T-helper 17 cell (primary cell): ENCODE data around the gene CASKIN2. TPM values are rescaled to one million over a fixed set of nuclear protein-coding genes. Genes with fewer than 3 reads are reported as not detected.

ENCODE experiments used
- ATAC-seq: fragments of 150-1000 bp; cut with Tn5 transposase; 2 replicates; pipeline ENCODE4 v1.10.0; 2021; ENCODE audit warnings: mild to moderate bottlenecking, moderate library complexity
- DNase-seq, 3 donors: peaks; one replicate each; pipeline versions ENCODE4 v3.0.0 to v3.0.0-alpha.2; 2020 to 2021
- H3K9me3 ChIP-seq: one replicate; pipeline ENCODE4 v1.7.0; 2013; ENCODE audit warnings: low read length, mild to moderate bottlenecking; ENCODE audit not compliant: control insufficient read depth, poor library complexity, severe bottlenecking
- H3K27ac Mint-ChIP-seq: one replicate; pipeline ENCODE4 v1.8.0; 2022; ENCODE audit warnings: mild to moderate bottlenecking, moderate library complexity, mixed read lengths
- H3K27me3 Mint-ChIP-seq: one replicate; pipeline ENCODE4 v1.8.0; 2022; ENCODE audit warnings: mixed read lengths
- H3K36me3 Mint-ChIP-seq: one replicate; pipeline ENCODE4 v1.8.0; 2022; ENCODE audit warnings: low read depth, mixed read lengths
- H3K4me1 Mint-ChIP-seq: one replicate; pipeline ENCODE4 v1.8.0; 2022; ENCODE audit warnings: mild to moderate bottlenecking, mixed read lengths
- H3K4me3 Mint-ChIP-seq: one replicate; pipeline ENCODE4 v1.8.0; 2022; ENCODE audit warnings: mild to moderate bottlenecking, moderate library complexity, mixed read lengths
- total RNA-seq, 4 donors: library from RNA in 2 of 4; stranded (reverse) in 2 of 4; gene quantifications; one replicate each; pipeline ENCODE4 v1.2.3 and lab custom pipeline; 2022 to 2026

The CASKIN2 gene
- total RNA-seq, 2 donors from 2014 or later, result 0.08 to 0.40 TPM

- DNase-seq (no peak), ATAC-seq (no peak)
- Mint-ChIP-seq H3K27ac (no peak overlapping the region), H3K36me3 (no peaks in the 10 kb centered on the region), H3K4me3 (no peak overlapping the region), H3K27me3 (no peaks in the 10 kb centered on the region), H3K4me1 (peaks cover 12% of the 10 kb centered on the region)
- no peaks in the 10 kb centered on the region for H3K9me3 ChIP-seq
Measured at GRCh38 chr17:75491680-75492079, 23.7 kb downstream of the CASKIN2 start.

- H3K36me3 Mint-ChIP-seq, result no peaks in the 10 kb centered on the region
Measured at GRCh38 chr17:75490953-75491649, 24.2 kb downstream of the CASKIN2 start.

DNA sequence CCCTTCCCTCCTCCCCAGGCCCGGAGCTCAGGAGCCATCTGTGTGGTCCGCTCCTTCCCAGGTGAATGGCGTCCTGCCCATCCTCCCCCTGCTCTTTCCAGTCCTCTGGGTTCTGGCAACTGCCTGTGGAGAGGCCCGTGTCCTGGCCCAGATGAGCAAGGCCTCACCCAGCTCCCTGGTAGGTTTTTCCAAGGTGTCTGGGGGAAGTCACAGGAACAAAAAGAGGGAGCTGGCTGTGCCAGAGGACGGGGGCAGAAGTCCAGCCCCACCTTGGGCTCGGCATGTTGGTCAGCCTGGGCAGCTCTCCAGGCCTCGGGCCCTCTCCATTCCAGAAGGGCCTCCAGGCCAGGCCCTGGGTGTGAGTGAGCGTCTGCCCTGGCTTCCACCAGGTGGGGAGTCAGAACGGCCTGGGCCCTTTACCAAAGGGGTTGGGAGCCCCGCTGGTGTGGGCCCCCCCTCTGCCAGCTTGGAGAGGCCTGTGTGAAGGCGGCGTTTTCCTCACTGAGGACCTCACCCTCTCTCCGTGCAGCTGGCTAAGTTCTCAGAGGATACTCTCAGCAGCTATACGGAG is 25.1 kb downstream of the CASKIN2 start:
- peaks cover 13% of the 10 kb centered on the region for H3K4me1 Mint-ChIP-seq
- no peak for DNase-seq
- H3K9me3 ChIP-seq, result no peaks in the 10 kb centered on the region
- no peak overlapping the region for H3K4me3 Mint-ChIP-seq
- ATAC-seq, result no peak
- no peak overlapping the region for H3K27ac Mint-ChIP-seq
- no peaks in the 10 kb centered on the region for H3K27me3 Mint-ChIP-seq
- no peaks in the 10 kb centered on the region for H3K36me3 Mint-ChIP-seq

More at GRCh38 chr17:75490953-75491649, 24.2 kb downstream of the CASKIN2 start:
- no peak overlapping the region for H3K4me3 Mint-ChIP-seq
- H3K4me1 Mint-ChIP-seq, result peaks cover 13% of the 10 kb centered on the region
- ATAC-seq (no peak), DNase-seq (no peak)
- H3K9me3 ChIP-seq, result no peaks in the 10 kb centered on the region
- H3K27ac Mint-ChIP-seq, result no peak overlapping the region
- H3K27me3 Mint-ChIP-seq, result no peaks in the 10 kb centered on the region

DNA sequence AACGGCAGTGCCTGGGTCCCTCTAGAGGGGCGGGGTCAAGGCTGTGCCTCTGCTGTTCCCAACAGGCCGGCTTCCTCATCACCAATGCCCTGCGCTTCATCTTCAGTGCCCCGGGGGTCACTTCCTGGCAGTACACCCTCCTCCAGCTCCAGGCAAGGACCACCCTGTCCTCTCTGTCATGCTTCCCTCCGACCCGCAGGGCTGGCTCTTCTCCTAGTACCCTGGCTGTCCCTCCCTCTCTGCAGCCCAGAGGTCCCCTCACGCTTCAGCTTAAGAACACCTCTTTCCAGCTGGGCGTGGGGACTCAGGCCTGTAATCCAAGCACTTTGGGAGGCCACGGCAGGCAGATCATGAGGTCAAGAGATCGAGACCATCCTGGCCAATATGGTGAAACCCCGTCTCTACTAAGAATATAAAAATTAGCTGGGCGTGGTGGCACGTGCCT is 25.8 kb downstream of the CASKIN2 start:
- no peaks in the 10 kb centered on the region for H3K27me3 Mint-ChIP-seq
- peaks cover 16% of the 10 kb centered on the region for H3K4me1 Mint-ChIP-seq
- no peak for DNase-seq
- ATAC-seq, result no peak
- H3K4me3 Mint-ChIP-seq, result no peak overlapping the region
- peaks cover 2% of the 10 kb centered on the region for H3K36me3 Mint-ChIP-seq
- H3K27ac Mint-ChIP-seq, result no peak overlapping the region
- no peaks in the 10 kb centered on the region for H3K9me3 ChIP-seq

DNA sequence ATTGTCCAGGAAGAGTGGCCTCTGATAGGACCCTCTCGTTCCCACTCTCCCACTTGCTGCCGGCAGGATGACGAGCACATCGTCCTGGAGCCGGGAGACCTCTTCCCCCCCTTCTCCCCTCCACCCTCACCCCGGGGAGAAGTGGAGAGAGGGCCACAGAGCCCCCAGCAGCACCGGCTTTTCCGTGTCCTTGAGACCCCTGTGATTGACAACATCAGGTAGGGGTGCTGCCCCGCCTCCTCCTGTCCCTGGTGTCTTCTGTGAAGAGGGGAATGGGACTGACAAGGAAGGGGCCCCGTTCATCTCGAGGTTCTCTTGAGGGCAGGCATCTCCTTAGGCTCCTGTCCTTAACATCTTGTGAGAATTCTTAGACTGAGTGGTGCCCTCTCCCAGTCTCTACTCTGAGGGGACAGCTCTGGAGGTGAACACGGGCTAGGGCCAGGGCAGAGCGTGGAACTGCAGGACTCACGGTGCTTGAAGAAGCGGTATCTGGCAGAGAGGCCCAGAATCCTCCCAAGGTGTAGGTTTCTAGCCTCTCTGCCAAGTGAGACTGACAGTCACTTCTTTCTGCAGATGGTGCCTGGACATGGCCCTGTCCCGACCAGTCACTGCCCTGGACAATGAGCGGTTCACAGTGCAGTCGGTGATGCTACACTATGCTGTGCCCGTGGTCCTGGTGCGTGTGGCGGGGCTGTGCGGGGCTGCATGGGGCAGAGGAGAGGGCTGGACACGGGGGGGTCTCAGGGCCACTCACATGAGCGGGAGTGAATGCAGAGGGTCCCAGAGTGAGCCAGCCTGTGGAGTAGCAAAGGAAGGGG is 26.4 kb downstream of the CASKIN2 start:
- Mint-ChIP-seq H3K27ac (peak overlapping the region; percentile 86), H3K4me1 (peaks cover 16% of the 10 kb centered on the region), H3K4me3 (no peak overlapping the region), H3K36me3 (peaks cover 2% of the 10 kb centered on the region), H3K27me3 (no peaks in the 10 kb centered on the region)
- DNase-seq (no peak), ATAC-seq (no peak)
- no peaks in the 10 kb centered on the region for H3K9me3 ChIP-seq

DNA sequence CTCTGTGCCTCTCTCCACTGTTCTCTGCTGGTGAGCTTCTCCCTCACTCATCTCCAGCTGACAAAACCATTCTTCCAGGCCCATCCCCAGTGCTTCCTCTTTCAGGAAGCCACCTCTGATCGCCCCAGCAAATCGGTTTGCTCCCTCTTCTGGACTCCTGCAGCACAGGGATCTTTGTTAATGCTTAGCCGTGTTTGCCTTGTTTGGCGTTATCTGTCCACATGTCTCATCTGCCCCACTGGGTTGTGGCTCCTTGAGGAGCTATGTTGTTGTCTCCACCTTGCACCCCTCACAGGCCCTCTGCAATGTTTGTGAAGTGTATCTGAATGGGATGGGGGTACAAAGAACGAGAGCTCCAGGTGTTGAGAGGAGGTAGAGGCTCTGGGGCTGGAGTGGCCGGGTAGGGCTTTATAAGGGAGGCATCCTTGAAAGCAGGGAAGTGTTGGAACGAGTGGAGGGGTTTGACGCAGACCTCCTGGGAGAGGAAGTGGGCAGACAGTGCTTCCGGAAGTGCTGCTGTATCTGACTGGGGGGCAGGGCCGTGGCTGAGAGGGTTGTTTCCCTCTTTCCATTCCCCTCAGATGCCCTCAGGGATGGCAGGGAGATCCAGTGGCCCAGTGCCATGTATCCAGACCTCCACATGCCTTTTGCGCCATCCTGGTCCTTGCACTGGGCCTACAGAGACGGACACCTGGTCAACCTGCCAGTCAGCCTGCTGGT is 27.8 kb downstream of the CASKIN2 start:
- Mint-ChIP-seq H3K27me3 (no peaks in the 10 kb centered on the region), H3K27ac (peak overlapping the region; percentile 86), H3K36me3 (peaks cover 2% of the 10 kb centered on the region), H3K4me3 (peak overlapping the region; percentile 78), H3K4me1 (peaks cover 18% of the 10 kb centered on the region)
- no peak for DNase-seq
- peak; percentile 82 for ATAC-seq
- H3K9me3 ChIP-seq, result no peaks in the 10 kb centered on the region

DNA sequence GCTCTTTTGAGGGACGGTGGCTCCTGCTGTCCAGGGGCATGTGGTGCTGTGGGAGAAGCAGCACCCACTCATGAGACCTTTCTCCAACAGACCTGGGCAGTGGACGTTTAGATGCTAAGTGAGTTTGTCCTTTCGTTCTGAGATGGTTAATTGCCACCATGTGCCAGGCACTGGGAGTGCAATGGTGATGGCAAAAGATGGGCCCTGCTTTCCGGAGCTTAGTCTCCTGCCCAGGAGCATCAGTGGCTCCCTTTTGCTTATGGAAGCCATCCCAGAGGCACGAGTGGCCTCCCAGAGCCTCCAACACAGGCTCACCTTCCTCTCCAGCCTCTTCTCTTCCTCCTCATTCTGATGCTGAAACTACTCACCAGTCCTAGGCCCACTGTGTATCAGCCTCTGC is 28.4 kb downstream of the CASKIN2 start:
- peak overlapping the region; percentile 86 for H3K27ac Mint-ChIP-seq
- H3K9me3 ChIP-seq, result no peaks in the 10 kb centered on the region
- peaks cover 2% of the 10 kb centered on the region for H3K36me3 Mint-ChIP-seq
- peak overlapping the region; percentile 78 for H3K4me3 Mint-ChIP-seq
- DNase-seq (no peak), ATAC-seq (no peak)
- H3K4me1 Mint-ChIP-seq, result peaks cover 18% of the 10 kb centered on the region
- no peaks in the 10 kb centered on the region for H3K27me3 Mint-ChIP-seq

DNA sequence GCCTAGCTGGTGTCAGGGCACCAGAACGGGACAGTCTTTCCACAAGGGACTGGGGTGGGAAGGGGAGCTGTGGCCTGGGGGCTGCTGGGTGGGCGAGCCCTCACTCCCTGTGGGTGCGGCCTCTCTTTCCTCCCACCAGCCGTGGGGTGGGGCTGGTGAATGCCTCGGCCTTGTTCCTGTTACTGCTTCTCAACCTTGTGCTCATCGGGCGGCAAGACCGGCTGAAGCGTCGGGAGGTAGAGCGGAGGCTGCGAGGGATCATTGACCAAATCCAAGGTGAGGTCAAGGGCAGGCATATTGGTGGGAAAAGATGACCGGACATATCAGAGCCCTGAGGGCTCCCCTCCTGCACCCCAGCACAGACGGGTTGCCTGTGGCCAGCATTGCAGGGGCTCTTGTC is 29.2 kb downstream of the CASKIN2 start:
- peaks cover 18% of the 10 kb centered on the region for H3K4me1 Mint-ChIP-seq
- no peak for DNase-seq
- no peaks in the 10 kb centered on the region for H3K27me3 Mint-ChIP-seq
- ATAC-seq, result no peak
- no peaks in the 10 kb centered on the region for H3K9me3 ChIP-seq
- H3K4me3 Mint-ChIP-seq, result peak overlapping the region; percentile 78
- H3K27ac Mint-ChIP-seq, result peak overlapping the region; percentile 86
- H3K36me3 Mint-ChIP-seq, result peaks cover 2% of the 10 kb centered on the region

DNA sequence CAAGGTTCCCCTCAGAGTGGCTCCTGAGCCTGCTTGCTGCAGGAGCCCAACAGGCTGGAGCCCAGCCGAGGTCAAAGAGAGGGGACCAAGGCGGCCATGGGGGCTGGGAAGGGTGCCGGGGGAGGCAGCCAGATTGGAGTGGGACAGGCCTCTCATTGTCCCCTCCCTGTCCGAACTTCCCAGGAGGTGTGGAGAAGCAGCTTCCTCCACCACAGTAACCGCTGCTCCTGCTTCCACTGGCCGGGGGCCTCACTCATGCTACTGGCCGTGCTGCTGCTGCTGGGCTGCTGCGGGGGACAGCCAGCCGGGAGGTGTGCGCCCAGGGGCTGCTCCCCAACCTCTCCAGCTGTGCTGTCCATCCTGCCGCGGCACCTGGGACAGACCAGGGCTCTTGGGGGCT is 29.6 kb downstream of the CASKIN2 start:
- H3K4me3 Mint-ChIP-seq, result no peak overlapping the region
- H3K36me3 Mint-ChIP-seq, result peaks cover 2% of the 10 kb centered on the region
- ATAC-seq, result no peak
- DNase-seq, result no peak
- H3K27me3 Mint-ChIP-seq, result no peaks in the 10 kb centered on the region
- no peak overlapping the region for H3K27ac Mint-ChIP-seq
- H3K4me1 Mint-ChIP-seq, result peaks cover 21% of the 10 kb centered on the region
- H3K9me3 ChIP-seq, result no peaks in the 10 kb centered on the region

DNA sequence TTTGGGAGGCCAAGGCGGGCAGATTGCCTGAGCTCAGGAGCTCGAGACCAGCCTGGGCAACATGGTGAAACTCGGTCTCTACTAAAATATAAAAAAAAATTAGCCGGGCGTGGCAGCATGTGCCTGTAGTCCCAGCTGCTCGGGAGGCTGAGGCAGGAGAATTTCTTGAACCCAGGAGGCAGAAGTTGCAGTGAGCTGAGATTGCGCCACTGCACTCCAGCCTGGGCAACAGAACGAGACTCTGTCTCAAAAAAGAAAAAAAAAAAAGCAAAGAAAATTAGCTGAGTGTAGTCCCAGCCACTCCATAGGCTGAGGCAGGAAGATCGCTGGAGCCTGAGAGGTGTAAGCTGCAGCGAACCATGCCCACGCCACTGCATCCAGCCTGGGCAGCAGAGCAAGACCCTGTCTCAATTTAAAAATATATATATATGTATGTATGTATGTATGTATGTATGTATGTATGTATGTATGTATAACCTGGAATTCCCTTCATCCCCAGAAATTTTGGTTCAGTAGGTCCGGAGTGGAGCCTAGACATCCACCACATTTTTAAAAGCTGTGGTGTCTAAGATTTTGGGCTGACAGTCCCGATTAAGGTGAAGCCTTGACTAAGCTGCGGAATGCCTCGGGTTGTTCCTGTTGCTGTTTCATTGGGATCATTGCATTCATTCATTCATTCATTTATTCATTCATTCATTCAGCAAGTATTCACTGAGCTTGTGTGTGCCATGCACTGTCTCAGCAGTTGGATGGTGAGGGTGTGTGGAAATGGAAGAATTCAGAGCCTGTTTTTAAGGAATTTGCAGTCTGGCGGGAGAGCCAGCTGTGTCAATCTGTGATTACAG is 33.0 kb downstream of the CASKIN2 start:
- no peaks in the 10 kb centered on the region for H3K9me3 ChIP-seq
- Mint-ChIP-seq H3K4me3 (no peak overlapping the region), H3K36me3 (peaks cover 2% of the 10 kb centered on the region), H3K4me1 (peaks cover 17% of the 10 kb centered on the region), H3K27me3 (no peaks in the 10 kb centered on the region), H3K27ac (peak overlapping the region; percentile 85)
- DNase-seq (no peak), ATAC-seq (no peak)

DNA sequence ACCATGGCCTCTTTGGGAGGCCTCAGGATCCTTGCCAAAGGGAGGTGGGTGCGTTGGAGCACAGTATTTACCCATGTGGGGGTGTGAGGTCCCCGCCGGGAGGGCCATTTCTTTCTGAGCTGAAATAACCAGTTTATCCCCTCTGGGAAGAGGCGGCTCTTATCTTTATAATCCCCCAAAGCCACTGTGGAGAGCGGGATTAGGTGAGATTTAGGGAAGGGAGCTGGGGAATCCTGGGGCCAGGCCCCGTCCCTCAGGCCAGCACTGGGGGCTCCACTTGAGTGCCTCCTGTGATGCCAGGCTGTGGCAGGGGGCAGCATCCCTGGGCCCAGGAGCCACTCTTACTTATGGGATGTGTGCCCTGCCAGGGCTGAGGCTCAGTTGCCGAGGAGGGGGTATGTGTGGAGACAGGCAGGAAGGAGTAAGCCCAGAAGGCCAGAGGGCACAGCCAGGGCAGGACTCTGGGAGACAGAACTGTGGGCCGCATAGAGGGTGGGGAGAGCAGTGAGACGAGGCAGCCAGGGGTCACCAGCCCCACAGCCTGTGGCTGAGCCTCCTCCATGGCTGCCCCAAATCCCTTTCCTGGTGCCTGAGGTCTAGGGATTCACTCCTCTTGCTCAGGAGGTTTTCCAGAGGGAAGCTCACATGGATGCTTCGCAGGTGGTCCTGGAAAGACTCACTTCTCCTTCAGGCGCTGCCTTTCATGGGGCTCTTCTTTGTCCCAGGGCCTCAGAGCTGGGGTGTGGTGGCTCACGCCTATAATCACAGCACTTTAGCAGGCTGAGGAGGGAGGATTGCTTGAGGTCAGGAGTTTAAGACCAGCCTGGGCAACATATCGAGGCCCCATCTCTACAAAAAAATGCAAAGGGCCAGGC is 33.9 kb downstream of the CASKIN2 start:
- H3K36me3 Mint-ChIP-seq, result peaks cover 2% of the 10 kb centered on the region
- H3K27me3 Mint-ChIP-seq, result no peaks in the 10 kb centered on the region
- H3K9me3 ChIP-seq, result no peaks in the 10 kb centered on the region
- peaks cover 11% of the 10 kb centered on the region for H3K4me1 Mint-ChIP-seq
- no peak for DNase-seq
- H3K4me3 Mint-ChIP-seq, result no peak overlapping the region
- ATAC-seq, result no peak
- H3K27ac Mint-ChIP-seq, result peak overlapping the region; percentile 9

GRCh38 chr17:75480281-75480680 is 35.1 kb downstream of the CASKIN2 start:
- Mint-ChIP-seq H3K4me1 (peaks cover 16% of the 10 kb centered on the region), H3K27ac (no peak overlapping the region), H3K36me3 (peaks cover 2% of the 10 kb centered on the region), H3K27me3 (no peaks in the 10 kb centered on the region), H3K4me3 (no peak overlapping the region)
- H3K9me3 ChIP-seq, result no peaks in the 10 kb centered on the region
- DNase-seq (no peak), ATAC-seq (no peak)
